HG03442 (cell line): Measurements from ENCODE around the gene COL13A1.

ENCODE experiments used
- ATAC-seq: cut with Tn5 transposase; IDR thresholded peaks from one replicate; pipeline ENCODE4 v1.9.1; 2021; ENCODE audit warnings: mild to moderate bottlenecking, moderate library complexity; ENCODE audit not compliant: unreplicated experiment

COL13A1 gene

DNA sequence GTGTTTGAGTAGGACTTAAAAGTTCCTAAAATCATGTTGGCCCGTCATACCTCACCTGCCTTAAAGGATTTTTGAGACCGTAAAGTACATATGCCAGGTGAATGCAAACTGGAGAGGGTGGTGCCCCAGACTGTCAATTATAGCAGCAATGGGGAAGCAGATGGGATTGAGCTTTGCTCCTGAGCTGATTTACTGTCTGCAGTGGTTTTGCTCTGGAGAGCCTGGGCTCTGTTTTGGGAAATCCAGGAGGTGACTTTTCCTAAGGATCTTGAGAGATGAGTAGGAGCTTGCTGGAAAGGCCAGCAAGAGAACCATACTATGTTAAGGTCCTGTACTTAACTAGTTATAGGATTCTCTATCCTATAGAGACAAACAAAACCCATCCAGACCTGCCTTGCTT lies 43.0 kb downstream of the COL13A1 start:
- no peak for ATAC-seq

DNA sequence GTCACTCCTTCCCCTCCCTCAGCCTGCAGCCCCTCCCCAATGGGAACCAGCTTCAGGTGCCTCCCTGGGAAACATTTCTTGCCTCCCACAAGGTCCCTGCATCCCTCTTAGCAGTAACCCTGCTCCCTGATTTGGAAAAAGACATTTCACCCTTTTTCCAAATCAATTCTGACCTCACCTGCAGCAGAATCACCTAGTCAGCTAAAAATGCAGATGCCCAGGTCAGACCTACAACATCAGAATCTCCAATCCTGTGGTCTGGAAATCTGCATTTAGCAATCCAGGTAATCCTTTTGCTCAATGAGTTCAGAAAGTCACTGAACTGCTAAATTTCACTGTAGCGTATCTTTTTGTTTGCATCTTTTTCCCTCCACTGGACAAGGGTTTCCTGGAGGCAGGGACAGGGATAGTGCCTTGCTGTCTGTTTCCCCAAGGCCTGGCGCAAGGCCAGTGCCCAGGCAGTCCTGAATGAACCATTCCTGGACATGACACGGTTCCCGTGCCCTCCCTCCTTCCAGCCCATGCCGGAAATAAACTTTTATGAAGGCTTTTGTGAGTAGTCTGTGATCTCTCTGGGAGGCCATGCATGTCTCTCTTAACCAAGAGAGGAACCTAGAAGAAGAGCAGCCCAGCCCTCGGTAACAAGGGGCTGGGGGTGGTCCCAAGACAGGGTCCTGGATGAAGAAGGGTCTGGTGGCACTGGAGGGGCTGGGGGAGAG lies 44.0 kb downstream of the COL13A1 start:
- no peak for ATAC-seq

DNA sequence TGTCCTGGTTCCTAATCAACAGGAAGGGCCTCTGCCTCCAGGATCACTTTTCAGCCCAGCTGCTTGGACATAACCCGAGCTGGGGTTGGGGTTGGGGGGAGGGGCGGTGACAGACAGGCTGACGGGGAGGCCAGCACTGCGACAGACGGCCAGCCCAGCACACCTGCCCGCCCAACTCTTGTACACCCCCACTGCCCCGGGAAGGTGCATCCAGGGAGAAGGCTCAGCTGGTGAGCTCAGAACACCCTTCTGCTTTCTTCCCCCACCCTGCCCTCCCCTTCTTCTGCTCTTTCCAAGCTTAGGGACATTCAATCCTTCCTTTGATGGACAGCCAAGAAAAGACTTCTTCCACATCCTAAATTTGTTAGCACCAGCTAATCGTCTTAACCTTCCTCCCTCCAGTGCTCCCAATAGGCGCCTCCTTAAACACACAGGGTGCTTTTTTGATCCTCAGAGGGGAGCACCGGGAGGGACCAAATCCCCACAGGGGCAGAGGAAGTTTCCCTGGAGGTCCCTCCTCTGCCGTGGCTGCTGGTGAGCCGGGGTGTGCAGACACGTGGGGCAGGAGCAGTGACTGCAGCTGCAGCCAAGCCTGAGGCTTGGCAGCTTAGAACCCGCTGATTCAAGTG lies 44.7 kb downstream of the COL13A1 start:
- ATAC-seq: no peak

DNA sequence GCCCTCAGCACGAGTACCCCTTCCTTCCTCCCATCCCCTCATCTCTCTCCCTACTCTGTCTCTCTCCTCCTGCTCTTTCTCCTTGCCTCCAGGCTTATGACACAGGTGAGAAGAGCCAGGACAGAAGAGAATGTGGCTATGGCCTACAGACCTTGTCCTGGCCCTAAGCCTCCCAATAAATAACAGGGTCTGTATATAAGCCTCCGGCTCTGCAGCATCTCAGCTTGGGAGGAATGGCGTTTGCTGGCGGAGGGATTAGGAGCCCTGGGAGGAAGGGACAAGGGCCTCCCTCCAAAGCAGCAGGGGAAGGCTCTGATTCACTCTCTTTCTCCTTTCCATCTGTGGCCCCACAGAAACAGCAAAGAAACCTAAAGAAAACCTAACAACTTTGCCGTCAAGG lies 45.8 kb downstream of the COL13A1 start:
- no peak for ATAC-seq

DNA sequence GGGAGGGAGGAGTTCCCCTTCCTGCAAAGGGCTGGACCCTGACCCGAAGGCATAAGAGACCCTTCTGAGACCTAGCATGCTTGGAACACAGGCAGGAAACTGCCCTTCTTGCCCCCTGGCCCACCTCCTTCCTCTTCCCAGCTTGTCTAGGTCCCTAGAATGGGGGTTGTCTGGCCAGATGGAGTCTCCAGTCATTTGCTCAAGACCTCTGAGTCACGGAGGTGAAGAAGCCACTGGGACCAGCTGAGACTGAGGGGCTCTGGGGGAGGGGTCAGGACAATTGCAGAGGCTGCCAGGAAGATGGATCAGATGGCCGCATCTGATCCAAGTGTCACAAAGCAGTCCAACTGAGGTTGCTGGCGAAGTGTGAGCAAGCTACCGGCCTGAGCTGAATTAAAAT lies 46.2 kb downstream of the COL13A1 start:
- no peak for ATAC-seq

DNA sequence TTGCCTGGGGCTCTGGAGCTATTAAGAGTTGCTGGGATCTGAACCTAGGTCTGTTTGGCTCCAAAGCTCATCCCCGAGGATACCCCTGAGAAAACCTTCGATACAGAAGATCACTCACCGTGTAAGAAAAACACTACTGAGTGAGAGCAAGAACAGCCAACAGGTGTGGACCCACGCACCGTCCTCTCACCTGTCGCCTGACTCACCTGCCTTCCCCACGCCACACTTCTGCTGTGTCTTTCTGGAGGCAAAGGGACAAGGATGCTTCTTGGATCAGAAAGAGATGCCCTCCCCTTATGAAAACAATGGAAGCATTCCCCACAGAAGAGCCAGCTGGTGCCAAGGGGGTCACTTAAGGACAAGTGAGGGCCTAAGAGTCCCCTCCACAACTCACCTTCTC lies 46.7 kb downstream of the COL13A1 start:
- ATAC-seq: no peak

DNA sequence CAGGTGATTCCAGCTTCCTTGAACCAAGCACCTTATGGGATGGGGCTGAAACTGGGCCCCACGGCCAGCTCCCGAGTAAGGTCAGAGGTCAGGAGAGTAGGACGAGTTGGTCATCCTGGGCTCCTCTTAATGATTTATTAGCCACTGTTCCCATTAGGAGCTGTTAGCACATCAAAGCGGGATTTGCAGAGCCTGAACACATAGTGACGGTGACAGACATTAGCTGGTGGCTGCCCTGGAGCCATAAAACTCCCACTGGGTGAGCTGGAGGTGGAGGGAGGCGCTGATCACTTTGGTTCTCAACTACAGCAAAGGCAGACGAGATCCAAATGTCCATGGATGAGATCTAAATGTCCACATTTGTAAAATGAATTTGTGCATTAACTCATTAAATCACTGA lies 48.1 kb downstream of the COL13A1 start:
- no peak for ATAC-seq

DNA sequence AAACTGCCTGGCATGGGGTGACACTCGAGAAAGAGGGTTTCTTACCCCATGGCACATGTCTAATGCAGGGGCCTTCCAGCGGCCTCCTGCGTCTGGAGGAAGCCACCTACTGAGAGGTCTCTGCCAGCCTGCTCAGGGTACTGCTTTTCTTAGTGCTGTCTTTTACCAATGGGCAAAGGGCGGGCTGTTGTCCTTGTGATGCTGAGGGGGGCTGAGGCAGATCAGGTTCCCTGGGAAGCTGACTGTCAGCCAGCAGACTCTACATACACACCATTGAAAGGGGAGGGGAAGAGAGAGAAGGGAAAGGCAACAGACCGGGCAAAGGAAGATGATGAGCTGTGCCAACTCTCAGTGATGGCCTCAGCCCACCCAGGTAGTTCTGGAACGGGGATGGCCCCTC lies 48.7 kb downstream of the COL13A1 start:
- ATAC-seq: no peak

DNA sequence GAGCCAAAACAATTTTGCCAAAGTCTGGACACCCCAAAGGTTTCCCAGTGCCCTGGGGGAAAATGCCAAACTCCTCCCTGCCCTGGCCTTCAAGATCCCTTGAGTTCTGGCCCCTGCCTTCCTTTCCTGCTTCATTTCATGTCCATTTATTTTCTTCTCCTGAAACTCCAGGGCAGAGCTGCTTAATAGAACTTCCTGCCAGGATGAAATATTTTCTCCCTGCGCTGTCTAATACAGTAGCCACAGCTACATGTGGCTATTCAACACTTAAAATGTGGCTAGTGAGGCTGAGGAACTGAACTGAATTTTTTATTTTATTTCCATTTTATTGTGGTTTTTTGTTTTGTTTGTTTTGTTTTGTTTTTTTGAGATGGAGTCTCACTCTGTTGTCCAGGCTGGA lies 49.6 kb downstream of the COL13A1 start:
- no peak for ATAC-seq

DNA sequence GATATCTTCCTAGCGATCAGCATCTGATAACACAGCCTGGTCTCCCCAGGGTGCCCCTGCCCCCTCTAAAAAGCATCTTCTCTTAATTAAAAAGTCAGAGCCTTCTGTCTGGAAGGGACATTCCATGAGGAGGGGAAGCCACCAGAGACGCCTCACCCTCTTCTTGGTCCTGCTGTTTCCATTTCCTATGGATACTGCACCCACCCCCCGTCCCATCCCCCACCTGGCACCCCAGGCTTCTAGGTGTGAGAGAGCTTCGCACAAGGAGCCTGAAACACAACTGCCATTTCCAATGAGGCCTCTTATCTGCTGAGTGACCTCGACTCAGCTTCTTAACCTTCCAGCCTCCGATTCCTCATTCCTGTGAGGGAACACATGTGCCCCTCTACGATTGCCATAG lies 51.4 kb downstream of the COL13A1 start:
- no peak for ATAC-seq

DNA sequence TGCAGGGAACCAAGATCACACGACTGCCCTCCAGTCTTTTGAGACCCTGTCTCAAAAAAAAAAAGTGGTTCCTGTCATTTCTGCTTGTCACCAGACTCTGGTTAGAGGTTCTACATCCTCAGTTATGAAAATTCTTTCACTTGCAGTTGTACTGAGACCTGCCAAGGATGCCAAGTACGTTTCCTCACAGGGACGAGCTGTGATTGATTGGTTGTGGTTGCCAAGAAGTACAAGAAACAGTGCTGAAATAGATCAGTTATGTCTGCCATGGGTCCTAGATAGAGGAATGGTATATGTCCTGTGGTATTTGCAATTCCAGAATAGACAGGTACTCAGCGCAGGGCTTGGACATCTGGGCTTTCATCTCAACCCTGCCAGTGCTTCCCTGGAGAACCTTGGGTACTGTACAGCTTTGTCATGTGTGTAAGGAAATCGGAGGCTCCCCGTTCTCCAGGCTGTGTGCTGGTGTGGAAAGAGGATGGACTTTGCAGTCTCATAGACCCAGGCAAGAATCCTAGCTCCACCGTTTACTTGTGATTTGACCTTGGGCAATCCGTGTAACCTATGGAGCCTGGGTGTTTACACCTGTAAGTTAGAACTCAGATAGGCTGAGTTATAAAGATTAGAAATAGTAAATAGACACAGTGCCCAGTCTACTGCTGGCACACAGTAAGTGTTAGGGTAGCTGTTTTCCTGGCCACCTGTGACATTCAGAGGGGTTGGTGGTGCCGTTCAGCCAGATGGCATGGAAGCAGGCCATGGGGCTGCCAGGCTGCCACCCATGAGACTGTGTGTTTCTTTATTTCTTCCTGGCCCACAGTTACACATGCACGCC lies 53.0 kb downstream of the COL13A1 start:
- no peak for ATAC-seq

DNA sequence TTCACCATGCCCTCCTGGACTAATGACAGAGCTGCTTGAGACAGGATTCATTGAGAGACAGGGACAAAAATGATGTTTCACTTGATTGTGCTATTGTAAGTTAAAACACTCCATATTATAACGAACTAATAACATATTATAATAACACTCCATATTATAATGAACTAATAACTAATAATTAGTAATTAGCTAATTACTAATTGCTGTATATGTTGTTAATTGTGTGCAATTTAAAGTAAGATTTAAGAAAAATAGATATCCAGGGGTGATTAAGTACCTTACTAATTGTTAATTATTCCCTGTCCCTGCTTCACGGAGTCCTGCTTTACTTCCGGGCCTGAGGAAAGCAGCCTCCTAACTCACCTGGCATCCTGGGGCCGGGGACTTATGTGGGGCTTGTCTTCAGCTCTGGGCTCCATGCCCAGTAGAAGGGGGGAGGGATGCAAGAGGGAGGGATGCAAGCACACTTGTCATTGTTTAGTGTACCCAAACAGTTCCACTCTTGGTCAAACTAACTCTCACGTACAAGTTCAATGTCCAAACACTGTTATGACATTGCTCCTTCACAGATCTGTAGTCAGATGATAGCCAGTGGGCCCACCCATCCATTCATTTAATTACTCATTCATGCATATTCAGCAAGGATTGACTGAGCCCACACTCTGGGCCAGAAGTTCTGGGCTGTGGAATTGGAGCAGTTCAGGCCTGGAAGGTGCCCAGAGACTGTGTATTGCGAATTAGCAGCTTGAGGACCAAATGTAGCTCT lies 53.8 kb downstream of the COL13A1 start:
- no peak for ATAC-seq

DNA sequence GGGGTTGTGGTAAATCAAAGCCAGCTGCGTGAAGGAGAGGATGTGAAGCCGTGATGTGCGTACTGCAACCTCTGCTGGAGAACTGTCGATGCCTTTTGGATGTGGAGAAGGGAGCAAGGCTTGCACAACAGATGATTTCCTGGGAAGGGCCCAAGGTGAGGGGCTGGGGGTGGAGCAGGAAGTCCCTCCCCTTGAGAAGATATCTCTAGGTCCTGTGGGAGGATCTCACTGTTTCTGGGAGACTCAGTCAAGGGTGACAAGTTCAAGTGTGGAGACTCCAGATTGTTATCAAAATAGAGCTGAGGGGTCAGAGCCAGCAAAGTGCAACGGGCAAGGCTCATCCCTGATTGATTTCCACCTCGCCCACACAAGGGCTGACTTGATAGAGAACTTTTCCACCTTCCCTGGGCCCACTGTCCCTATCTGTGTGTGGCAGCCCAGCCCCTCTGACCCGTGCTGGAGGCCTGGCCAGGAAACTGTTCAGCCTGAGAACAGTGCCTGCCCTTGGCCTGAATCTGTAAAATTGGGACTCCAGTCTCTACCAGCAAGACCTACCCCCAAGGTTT lies 55.0 kb downstream of the COL13A1 start:
- ATAC-seq: no peak

DNA sequence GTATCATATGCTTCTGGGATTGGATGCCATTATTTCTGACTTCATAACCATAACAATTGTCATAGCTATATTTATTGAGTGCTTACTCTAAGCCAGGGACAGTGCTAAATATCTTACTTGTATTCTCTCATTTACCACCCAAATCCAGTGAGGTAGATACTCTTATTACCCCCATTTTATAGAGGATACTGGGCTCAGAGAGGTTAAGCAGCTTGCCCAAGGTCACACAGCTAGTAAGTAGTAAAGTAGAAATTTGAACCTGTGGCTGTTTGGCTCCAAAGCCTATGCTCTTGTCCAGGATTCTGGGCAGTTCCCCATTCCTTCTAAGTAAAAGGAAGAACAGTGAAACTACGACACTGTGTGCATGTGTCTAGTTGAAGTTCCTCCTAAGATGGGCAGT lies 56.5 kb downstream of the COL13A1 start:
- no peak for ATAC-seq

DNA sequence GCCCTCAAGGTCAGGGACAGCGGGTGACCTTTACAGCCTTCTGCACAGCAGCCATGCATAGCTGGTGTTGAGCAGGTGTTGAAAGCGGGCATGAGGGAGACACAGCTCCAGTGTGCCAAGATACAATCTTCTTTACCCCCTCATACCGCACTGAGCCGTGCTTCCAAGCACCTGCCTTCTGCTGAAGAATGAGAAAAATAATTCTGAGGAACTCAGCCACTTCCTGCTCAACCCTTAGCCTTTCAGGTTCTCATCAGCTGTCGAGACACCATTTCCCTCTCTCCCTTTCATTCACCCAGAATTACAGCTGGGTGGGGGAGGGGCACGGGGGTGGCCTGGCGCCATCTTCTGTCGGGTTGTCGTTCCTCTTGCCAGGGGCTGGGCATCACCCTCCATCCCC lies 58.6 kb downstream of the COL13A1 start:
- ATAC-seq: no peak

DNA sequence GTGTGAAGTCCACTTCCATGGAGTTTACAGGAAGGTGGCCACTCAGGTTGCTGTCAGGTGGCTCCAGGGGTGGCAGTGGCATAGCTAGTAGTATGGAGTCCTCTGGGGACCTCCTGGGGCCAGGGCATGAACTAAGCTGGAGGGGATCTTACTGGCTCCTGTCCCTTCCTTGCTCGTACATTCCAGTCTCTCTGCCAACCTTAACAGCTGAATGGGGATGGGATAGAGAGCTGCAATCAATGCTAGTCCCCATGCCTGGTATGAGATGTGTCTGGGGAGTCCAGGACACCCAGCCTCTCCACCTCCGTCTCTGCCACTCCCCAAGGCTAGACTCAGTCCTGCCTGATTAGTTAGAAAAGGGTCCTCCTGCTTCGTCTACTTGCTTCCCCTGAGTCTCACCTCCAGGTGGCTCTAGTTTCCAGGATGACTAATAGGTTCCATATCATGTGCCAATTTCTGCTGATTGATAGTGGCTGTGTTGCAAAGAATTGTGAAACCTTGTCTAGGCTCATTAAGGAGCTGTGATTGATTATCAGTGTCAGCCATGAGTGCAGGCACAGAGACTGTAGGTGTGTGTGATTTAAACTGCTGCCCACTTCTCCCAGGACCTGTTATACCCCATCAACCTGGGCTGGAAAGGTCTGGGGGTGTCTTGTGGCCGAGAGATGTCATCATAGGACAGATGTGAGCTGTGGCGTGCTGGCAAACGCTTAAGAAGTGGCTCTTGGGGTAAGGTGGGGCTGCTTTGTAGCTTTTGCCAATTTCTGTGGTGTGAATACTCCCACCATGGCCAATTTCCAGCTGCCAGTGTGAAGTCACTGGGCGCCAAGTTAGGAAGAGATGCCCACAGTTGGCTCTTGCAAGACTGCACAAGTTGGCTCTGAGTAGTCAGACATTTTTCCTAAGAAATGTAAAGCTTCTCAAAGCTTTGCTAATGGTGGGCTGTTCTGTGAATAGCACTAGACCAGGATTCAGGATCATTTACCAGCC lies 59.8 kb downstream of the COL13A1 start:
- ATAC-seq: no peak

DNA sequence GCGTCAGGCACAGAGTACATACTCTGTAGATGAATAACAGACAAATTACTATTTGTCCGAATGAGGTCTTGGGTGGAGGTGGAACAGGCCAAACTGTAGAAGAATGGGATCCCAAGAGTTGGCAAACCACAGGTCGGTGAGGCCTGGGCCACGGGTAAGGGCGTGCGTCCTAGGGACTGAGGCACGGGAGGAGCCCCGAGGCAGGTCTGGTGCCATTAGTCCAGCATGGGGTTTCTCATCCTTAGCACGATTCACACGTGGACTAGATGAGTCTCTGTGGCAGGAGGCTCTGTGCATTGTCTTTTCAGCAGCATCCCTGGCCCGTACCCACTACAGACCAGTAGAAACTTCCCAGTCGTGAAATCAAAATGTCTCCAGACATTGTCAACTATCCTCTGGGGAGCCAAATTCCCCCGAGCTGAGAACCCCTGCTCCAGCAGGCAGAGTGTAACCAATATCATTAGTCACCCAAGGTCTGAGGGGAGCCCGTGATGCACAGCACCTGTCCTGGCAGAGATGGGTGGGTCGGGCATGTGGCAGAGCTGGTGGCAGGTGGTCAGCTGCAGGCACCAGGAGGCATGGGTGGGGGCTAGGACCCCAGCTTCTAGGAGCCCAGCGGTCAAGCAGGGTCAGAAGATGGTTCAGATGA lies 61.3 kb downstream of the COL13A1 start:
- ATAC-seq: no peak

DNA sequence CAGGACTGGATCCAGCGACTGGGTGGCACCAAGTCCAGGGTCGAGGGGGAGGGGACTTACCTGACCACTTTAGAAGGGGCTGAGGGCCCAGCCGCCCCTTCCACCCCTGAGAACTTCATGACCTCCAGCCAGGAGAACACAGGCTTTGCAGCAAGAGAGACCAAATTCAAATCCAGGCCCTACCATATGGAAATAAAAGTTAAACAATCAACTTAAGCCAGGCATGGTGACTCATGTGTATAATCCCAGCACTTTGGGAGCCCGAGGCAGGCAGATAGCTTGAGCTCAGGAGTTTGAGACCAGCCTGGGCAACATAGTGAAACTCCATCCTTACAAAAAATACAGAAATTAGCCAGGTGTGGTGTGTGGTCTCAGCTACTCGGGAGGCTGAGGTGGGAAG lies 61.9 kb downstream of the COL13A1 start:
- no peak for ATAC-seq

DNA sequence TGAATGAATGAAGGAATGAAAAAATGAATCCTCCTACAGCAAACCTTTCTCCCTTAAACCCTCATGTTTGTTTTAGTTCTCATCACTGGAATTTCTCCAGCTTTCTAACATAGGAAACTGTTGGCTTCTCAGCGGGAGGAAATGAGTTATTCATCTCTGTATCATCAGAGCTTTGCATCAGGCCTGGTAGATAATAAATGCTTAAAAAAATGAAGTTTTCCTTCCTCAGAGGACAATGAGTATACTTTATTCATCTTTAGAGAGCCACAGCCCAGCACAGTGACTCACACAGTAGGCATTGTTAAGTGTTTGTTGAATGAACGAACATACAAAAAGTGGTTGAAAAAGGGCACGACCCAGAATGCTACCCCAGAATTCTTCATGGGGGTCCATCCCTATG lies 62.6 kb downstream of the COL13A1 start:
- ATAC-seq: no peak
